ENCODE data around the gene SMS.

DNA sequence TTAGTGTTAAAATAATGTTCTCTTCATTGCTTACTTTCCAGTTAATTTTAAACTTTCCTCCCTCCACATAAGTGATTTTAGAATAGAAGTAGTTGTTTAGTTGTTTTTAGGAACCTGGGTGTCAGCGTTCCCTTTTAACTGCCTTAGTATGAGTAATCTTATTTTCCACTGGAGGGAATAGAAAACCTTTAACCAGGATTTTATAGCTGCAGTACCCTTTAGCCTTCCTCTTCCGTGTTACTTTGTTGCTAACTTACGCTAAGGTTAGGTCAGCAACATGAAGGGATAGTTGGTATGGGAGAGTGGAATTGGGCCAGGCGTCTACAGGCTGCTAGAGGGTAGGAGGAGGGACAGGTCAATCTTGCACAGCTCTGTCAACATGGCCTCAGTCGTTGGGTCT lies 31.5 kb downstream of the SMS start:
- TF ChIP-seq CTCF (IDR thresholded peaks at IDR 0.05 in 8 of 11, conservative IDR thresholded peaks at IDR 0.05 in 3 of 11) (no peak), POLR2A (IDR thresholded peaks at IDR 0.05) (no peak), POLR2AphosphoS5 (IDR thresholded peaks at IDR 0.05) (no peak)

Data from spleen (tissue), 7 donors.